Measurements from ENCODE around the gene CCDC183. TPM values are rescaled to one million over a fixed set of nuclear protein-coding genes. Genes with fewer than 3 reads are reported as not detected.

The CCDC183 gene
- total RNA-seq, 4 donors from 2014 or later = 0.51 to 2.4 (median 1.5) TPM

GRCh38 chr9:136757328-136757727, 38.8 kb upstream of the CCDC183 start:
- TF ChIP-seq, protein P1, sequence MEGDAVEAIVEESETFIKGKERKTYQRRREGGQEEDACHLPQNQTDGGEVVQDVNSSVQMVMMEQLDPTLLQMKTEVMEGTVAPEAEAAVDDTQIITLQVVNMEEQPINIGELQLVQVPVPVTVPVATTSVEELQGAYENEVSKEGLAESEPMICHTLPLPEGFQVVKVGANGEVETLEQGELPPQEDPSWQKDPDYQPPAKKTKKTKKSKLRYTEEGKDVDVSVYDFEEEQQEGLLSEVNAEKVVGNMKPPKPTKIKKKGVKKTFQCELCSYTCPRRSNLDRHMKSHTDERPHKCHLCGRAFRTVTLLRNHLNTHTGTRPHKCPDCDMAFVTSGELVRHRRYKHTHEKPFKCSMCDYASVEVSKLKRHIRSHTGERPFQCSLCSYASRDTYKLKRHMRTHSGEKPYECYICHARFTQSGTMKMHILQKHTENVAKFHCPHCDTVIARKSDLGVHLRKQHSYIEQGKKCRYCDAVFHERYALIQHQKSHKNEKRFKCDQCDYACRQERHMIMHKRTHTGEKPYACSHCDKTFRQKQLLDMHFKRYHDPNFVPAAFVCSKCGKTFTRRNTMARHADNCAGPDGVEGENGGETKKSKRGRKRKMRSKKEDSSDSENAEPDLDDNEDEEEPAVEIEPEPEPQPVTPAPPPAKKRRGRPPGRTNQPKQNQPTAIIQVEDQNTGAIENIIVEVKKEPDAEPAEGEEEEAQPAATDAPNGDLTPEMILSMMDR (IDR thresholded peaks at IDR 0.05; ENCODE audit: low read depth) = no peak

GRCh38 chr9:136757751-136758140, 38.4 kb upstream of the CCDC183 start:
- TF ChIP-seq, protein P1 (IDR thresholded peaks at IDR 0.05; ENCODE audit: low read depth) = no peak

DNA sequence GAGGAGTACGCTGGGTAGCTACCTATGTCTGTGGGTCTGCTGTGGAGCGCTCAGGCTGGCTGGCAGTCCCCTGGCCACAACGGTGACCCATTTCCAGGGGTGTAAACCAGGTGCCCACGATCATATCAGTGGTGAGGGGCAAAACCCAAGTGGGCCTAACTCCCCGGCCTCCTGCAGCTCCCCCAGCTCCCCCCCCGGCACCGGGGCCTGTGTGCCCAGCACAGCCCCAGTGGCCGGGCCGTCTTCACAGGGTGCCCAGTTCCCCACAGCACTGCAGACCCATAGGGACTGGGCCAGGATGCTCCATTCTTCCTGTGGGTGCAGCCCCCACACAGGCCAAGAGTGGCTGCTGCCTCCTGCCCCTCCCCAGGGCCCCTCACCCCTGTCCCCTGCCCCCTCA, 37.1 kb upstream of the CCDC183 start:
- TF ChIP-seq, protein P1 (IDR thresholded peaks at IDR 0.05; ENCODE audit: low read depth) = no peak

GRCh38 chr9:136759436-136760325, 36.5 kb upstream of the CCDC183 start:
- TF ChIP-seq, protein P1 (IDR thresholded peaks at IDR 0.05; ENCODE audit: low read depth) = no peak

GRCh38 chr9:136760424-136760823, 35.7 kb upstream of the CCDC183 start:
- TF ChIP-seq, protein P1 (IDR thresholded peaks at IDR 0.05; ENCODE audit: low read depth) = no peak

DNA sequence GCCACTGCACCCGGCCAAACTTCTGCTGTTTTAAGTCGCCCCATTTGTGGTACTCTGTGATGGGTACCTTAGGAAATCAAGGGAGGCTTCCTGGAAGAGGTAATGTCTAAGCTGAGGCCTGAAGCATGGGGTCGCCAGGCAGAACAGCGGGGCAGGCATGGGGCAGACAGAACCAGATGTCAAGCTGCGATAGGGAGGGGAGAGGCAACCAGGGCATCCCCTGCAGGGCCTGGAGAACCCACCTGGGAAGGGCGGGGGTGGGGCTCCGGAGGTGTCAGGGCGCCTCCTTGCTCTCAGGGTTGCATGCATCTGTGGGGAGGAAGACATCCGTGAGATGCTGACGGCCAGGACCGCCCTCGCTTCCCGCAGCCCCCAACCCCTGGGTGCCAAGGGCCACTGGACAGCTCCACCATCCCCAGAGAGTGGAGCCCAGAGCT, 34.6 kb upstream of the CCDC183 start:
- TF ChIP-seq, protein P1 (IDR thresholded peaks at IDR 0.05; ENCODE audit: low read depth) = no peak

- TF ChIP-seq, protein P1 (IDR thresholded peaks at IDR 0.05; ENCODE audit: low read depth) = no peak
Observed at GRCh38 chr9:136762221-136762691, 33.9 kb upstream of the CCDC183 start.

Measured in subcutaneous adipose tissue (tissue), 4 donors.